K562 treated with DMSO at 1 percent for 48 hours (cell line): ENCODE data around the gene RFX4. TPM values are rescaled to one million over a fixed set of nuclear protein-coding genes. Genes with fewer than 3 reads are reported as not detected.

Experiments
- total RNA-seq: library from RNA; unstranded; fragments of 300-600 nt; gene quantifications from 2 replicates; pipeline ENCODE4 v1.2.3, GENCODE V29; 2022; ENCODE audit warnings: low replicate concordance; ENCODE audit errors: extremely low read depth

The RFX4 gene
- not detected in 2 replicates for total RNA-seq

GRCh38 chr12:106582641-106583230, at the start of gene RFX4:
Gene RFX4, plus strand, starts transcription at chr12:106583004. Its CDS starts 317 bp downstream, at chr12:106583321.

GRCh38 chr12:106774005-106774807, 191.4 kb downstream of the RFX4 start, which contains the start of gene RIC8B:
Gene RIC8B, plus strand, starts transcription at chr12:106774682. Its CDS starts 64 bp downstream, at chr12:106774746.

Other genes with a start within 250 kb of the RFX4 start
- not detected in 2 replicates for gene POLR3B, start 225.3 kb upstream of the RFX4 start, total RNA-seq
- not detected in 2 replicates for gene RIC8B, start 191.7 kb downstream of the RFX4 start, total RNA-seq